ENCODE results near the gene TMEM69.
"Not testable (repeated sequence)": the region's sequence is repeated elsewhere in the genome, so short reads cannot be mapped to it uniquely, and the experiment has no call there.

TMEM69 gene

GRCh38 chr1:45687754-45688740 lies at the start of gene TMEM69:
Gene TMEM69 (plus strand): TSS chr1:45688181. CDS start chr1:45691069, 2,888 bp downstream.
- DNase-seq: peak; percentile 67

- DNase-seq: no peak
Observed at GRCh38 chr1:45640293-45640692, 47.7 kb upstream of the TMEM69 start.

GRCh38 chr1:45643321-45643720 lies 44.7 kb upstream of the TMEM69 start:
- no peak for DNase-seq

- no peak for DNase-seq
Observed at GRCh38 chr1:45643978-45644377, 44.0 kb upstream of the TMEM69 start.

- no peak for DNase-seq
Observed at GRCh38 chr1:45644661-45645060, 43.3 kb upstream of the TMEM69 start.

GRCh38 chr1:45647248-45648021 lies 40.5 kb upstream of the TMEM69 start:
- DNase-seq: no peak

- no peak for DNase-seq
Observed at GRCh38 chr1:45654540-45655280, 33.3 kb upstream of the TMEM69 start.

GRCh38 chr1:45656573-45657226 lies 31.3 kb upstream of the TMEM69 start:
- DNase-seq: no peak

- DNase-seq: no peak
Observed at GRCh38 chr1:45658171-45658570, 29.8 kb upstream of the TMEM69 start.

- DNase-seq: no peak
Observed at GRCh38 chr1:45659222-45659621, 28.8 kb upstream of the TMEM69 start.

- DNase-seq: no peak
Observed at GRCh38 chr1:45660336-45660735, 27.6 kb upstream of the TMEM69 start.

- no peak for DNase-seq
Observed at GRCh38 chr1:45666836-45667235, 21.1 kb upstream of the TMEM69 start.

GRCh38 chr1:45667321-45668111 lies 20.5 kb upstream of the TMEM69 start:
- DNase-seq: no peak

- no peak for DNase-seq
Observed at GRCh38 chr1:45668526-45668925, 19.5 kb upstream of the TMEM69 start.

GRCh38 chr1:45669379-45669778 lies 18.6 kb upstream of the TMEM69 start:
- no peak for DNase-seq

GRCh38 chr1:45669859-45670655 lies 17.9 kb upstream of the TMEM69 start:
- no peak for DNase-seq

- DNase-seq: no peak
Observed at GRCh38 chr1:45673956-45674355, 14.0 kb upstream of the TMEM69 start.

GRCh38 chr1:45674478-45674877 lies 13.5 kb upstream of the TMEM69 start:
- no peak for DNase-seq

- DNase-seq: not testable (repeated sequence)
Observed at GRCh38 chr1:45676553-45676952, 11.4 kb upstream of the TMEM69 start.

GRCh38 chr1:45677751-45678245 lies 10.2 kb upstream of the TMEM69 start:
- DNase-seq: no peak

- DNase-seq: no peak
Observed at GRCh38 chr1:45678489-45678888, 9.5 kb upstream of the TMEM69 start.
